ENCODE data around the gene OIP5.
"Not testable (repeated sequence)": the region's sequence is repeated elsewhere in the genome, so short reads cannot be mapped to it uniquely, and the experiment has no call there.

The OIP5 gene

GRCh38 chr15:41279535-41280283 lies 52.7 kb downstream of the OIP5 start:
- no peak for TF ChIP-seq CTCF (IDR thresholded peaks at IDR 0.05; ENCODE audit: control insufficient read depth, insufficient read depth, low read depth, low read length, missing control alignments)
- no peak for DNase-seq (ENCODE audit: low read depth)

DNA sequence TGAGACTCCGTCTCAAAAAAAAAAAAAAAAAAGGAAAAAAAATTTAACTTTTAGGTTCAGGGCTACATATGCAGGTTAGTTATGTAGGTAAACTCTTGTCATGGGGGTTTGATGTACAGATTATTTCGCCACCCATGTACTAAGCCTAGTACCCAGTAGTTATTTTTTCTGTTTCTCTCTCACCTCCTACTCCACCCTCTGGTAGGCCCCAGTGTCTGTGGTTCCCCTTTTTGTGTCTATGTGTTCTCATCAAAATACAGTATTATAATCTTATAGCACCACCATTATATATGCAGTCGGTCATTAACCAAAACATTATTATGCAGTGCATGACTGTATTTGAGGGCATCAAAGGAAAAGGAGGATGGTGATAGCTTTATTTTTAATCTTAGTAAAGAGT lies 54.1 kb downstream of the OIP5 start:
- TF ChIP-seq CTCF (IDR thresholded peaks at IDR 0.05; ENCODE audit: control insufficient read depth, insufficient read depth, low read depth, low read length, missing control alignments), result no peak
- DNase-seq (ENCODE audit: low read depth), result no peak
- H3K4me3 ChIP-seq (ENCODE audit: control insufficient read depth, low read depth, low read length), result no peak overlapping the region

More at GRCh38 chr15:41279535-41280283, 52.7 kb downstream of the OIP5 start:
- H3K4me3 ChIP-seq (ENCODE audit: control insufficient read depth, low read depth, low read length), result no peak overlapping the region

DNA sequence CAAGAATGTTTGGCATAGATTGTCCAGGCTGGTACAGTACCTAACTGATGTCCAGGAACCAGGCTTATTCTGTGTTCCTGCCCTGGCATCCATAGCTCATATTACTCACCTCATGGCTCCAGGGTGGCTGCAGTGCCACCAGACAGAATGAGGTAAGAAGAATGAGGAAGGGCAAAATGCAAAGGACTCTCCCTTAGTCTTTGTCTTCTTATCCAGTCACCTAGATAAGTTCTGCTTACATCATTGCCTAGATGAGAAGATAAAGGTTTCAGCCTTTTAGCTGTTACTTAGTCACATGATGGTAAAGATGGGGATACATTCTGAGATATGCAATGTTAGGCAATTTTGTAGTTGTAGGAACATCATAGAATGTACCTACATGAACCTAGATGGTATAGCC lies 55.6 kb downstream of the OIP5 start:
- no peak overlapping the region for H3K4me3 ChIP-seq (ENCODE audit: control insufficient read depth, low read depth, low read length)
- no peak for TF ChIP-seq CTCF (IDR thresholded peaks at IDR 0.05; ENCODE audit: control insufficient read depth, insufficient read depth, low read depth, low read length, missing control alignments)
- DNase-seq (ENCODE audit: low read depth), result no peak

GRCh38 chr15:41269887-41270286 lies 62.5 kb downstream of the OIP5 start:
- no peak overlapping the region for H3K4me3 ChIP-seq (ENCODE audit: control insufficient read depth, low read depth, low read length)
- no peak for TF ChIP-seq CTCF (IDR thresholded peaks at IDR 0.05; ENCODE audit: control insufficient read depth, insufficient read depth, low read depth, low read length, missing control alignments)
- no peak for DNase-seq (ENCODE audit: low read depth)

DNA sequence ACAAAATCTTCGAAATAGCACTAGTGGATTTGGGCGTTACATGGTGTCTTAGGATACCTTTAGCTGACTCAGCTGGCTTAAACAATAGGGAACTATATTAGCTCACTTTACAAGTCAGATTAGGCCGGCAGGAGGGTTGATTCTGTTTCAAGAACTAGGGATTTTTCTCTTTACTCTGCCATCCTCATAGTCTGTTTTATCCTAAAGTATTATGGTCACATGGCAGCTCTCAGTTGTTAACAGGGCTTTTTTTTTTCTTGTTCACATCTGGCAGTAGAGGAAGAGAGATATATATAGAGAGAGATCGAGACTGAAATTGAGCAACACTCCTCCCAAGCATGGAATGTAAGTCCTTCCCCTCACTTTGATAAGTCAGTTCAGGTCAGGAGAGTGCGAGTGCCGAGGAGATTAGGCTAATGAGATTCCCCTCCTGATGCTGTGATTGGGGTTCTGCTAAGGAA lies 68.5 kb downstream of the OIP5 start:
- DNase-seq (ENCODE audit: low read depth), result no peak
- no peak overlapping the region for H3K4me3 ChIP-seq (ENCODE audit: control insufficient read depth, low read depth, low read length)
- no peak for TF ChIP-seq CTCF (IDR thresholded peaks at IDR 0.05; ENCODE audit: control insufficient read depth, insufficient read depth, low read depth, low read length, missing control alignments)

DNA sequence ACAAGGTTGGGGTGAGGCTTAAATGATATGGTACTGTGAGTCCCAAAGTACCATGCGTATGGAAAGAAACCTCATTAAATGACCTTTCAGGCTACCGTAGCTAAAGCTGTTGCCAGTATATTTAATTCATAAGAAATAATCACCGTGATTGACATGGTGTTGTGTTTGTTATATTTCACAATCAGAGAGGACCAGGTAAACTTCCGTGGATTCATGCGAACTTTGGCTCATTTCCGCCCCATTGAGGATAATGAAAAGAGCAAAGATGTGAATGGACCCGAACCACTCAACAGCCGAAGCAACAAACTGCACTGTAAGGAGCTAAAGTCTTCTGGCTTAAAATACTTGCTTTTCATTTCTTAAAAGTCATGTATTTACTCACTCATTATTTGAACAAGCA lies 69.8 kb downstream of the OIP5 start:
- TF ChIP-seq CTCF (IDR thresholded peaks at IDR 0.05; ENCODE audit: control insufficient read depth, insufficient read depth, low read depth, low read length, missing control alignments), result no peak
- no peak overlapping the region for H3K4me3 ChIP-seq (ENCODE audit: control insufficient read depth, low read depth, low read length)
- no peak for DNase-seq (ENCODE audit: low read depth)

DNA sequence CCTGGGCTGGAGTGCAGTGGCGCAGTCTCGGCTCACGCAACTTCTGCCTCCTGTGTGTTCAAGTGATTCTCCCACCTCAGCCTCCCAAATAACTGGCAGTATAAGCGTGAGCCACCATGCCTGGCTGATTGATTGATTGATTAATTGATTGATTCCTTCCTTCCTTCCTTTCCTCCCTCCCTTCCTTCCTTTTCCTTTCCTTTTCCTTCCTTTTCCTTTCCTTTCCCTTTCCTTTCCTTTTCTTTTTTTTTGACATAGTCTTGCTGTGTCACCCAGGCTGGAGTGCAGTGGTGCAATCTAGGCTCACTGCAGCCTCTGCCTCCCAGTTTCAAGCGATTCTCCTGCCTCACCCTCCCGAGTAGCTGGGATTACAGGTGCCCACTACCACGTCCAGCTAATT lies 71.5 kb downstream of the OIP5 start:
- H3K4me3 ChIP-seq (ENCODE audit: control insufficient read depth, low read depth, low read length); DNase-seq (ENCODE audit: low read depth): not testable (repeated sequence)
